Kidney (tissue), 14 donors: Measurements from ENCODE around the gene LMNB1. TPM values are rescaled to one million over a fixed set of nuclear protein-coding genes. Genes with fewer than 3 reads are reported as not detected.

ENCODE experiments used
- DNase-seq, 5 donors: peaks; one replicate each; pipeline ENCODE4 v3.0.0-alpha.2; 2013 to 2020
- FAIRE-seq: peaks from 2 replicates; lab custom pipeline; 2012; peaks lifted over from hg19 to GRCh38; lab: Jason Lieb, UNC
- H3K27ac ChIP-seq, 2 donors: one replicate each; pipeline ENCODE4 v1.7.0; 2013; ENCODE audit warnings: low read depth in 2 of 2, low read length in 2 of 2, inconsistent platforms in 1 of 2
- H3K27me3 ChIP-seq: one replicate; pipeline ENCODE4 v1.7.1; 2013; ENCODE audit warnings: low read length, inconsistent platforms; ENCODE audit not compliant: control insufficient read depth, insufficient read depth
- H3K36me3 ChIP-seq, 3 donors: one replicate each; pipeline versions ENCODE4 v1.7.0 to v1.7.1; 2013; ENCODE audit warnings: low read length in 3 of 3, control low read depth in 1 of 3, inconsistent platforms in 1 of 3; ENCODE audit not compliant: insufficient read depth in 3 of 3, control insufficient read depth in 2 of 3
- H3K4me1 ChIP-seq, 3 donors: one replicate each; pipeline versions ENCODE4 v1.7.0 to v1.7.1; 2013; ENCODE audit warnings: low read length in 3 of 3, inconsistent platforms in 1 of 3, low read depth in 1 of 3; ENCODE audit not compliant: control insufficient read depth in 2 of 3, insufficient read depth in 2 of 3
- H3K4me3 ChIP-seq, 3 donors: one replicate each; pipeline versions ENCODE4 v1.7.0 to v1.8.1; 2013; ENCODE audit warnings: low read length in 3 of 3, control low read depth in 1 of 3, inconsistent platforms in 1 of 3
- H3K9ac ChIP-seq, 3 donors: one replicate each; pipeline versions ENCODE4 v1.7.0 to v1.7.1; 2013; ENCODE audit warnings: low read length in 3 of 3, control low read depth in 1 of 3, inconsistent platforms in 1 of 3
- H3K9me3 ChIP-seq, 3 donors: one replicate each; pipeline versions ENCODE4 v1.7.0 to v1.7.1; 2013; ENCODE audit warnings: low read length in 3 of 3, control low read depth in 1 of 3, inconsistent platforms in 1 of 3; ENCODE audit not compliant: control insufficient read depth in 2 of 3, insufficient read depth in 1 of 3
- intact Hi-C: fragments of 100-400 bp; cut with DNase I; formaldehyde crosslinking; loops from one replicate; pipeline ENCODE4 v1.11.1; 2022
- polyA plus RNA-seq: library from polyadenylated mRNA; stranded (reverse); fragments of 350-450 nt; fragmentation: Illumina TruSeq; extraction: RNeasy Lipid Tissue Mini Kit (QIAGEN cat#74804); gene quantifications from one replicate; pipeline ENCODE4 v1.2.3, GENCODE V29; 2014; ENCODE audit warnings: low read depth, low replicate concordance; ENCODE audit not compliant: insufficient read depth
- total RNA-seq: library from RNA; stranded (reverse); fragmentation: NEBNext Ultra II Directional; extraction: Animal tissue kit (Norgen Biotek cat#: 25700); gene quantifications from one replicate; pipeline ENCODE4 v1.2.1, GENCODE V29; 2021
- TF ChIP-seq, protein P1 (sequence below): IDR thresholded peaks from 3 replicates; pipeline ENCODE4 v1.5.1; 2012; ENCODE audit warnings: mild to moderate bottlenecking, moderate library complexity, borderline replicate concordance; ENCODE audit not compliant: insufficient read depth; ENCODE audit errors: extremely low read depth
- donor health status: control.
- donor health status: control.
- donor health status: control.
- donor health status: control.
- donor health status: control.
- donor health status: DM: yes; HTN: yes; CAD: no.
- donor health status: Normal renal cell carcinoma (clear cell type).

Gene LMNB1
- total and polyA plus RNA-seq, 2 donors from 2014 or later, result 1.7 to 10.3 TPM

DNA sequence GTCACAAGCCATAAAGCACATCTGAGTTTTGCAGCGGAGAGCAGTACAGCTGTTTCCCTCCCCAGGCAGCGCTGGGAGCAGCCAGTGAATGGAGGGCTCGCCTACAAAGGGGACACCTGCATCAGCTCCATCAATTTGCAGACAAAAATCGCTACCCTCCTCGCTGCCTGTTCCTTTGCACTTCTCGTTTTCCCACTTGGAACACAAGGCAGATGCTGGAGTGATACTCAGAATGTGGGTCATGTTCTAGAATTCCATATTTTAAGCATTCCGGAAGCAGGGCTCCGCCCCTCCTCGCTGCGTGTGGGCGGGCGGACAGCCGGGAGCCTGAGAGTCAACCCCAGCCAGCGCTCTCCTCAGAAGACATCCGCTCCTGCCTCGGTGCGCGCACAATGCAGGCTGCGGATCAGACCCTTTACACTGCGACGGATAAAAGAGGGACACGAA is 92.1 kb downstream of the LMNB1 start:
- Histone ChIP-seq H3K9ac (no peak overlapping the region), H3K9me3 (no peaks in the 10 kb centered on the region), H3K4me3 (peak overlapping the region; percentile 19 to 41 (median 37)), H3K27me3 (no peaks in the 10 kb centered on the region), H3K27ac (no peak overlapping the region), H3K36me3 (no peaks in the 10 kb centered on the region), H3K4me1 (peaks cover 0 to 6% (median 0%) of the 10 kb centered on the region in 3 donors)
- peak in 3 of 5 donors; percentile 76 to 90 (median 89) for DNase-seq
- FAIRE-seq, result no peak
- intact Hi-C loops, result no loop called here
- TF ChIP-seq, protein P1, sequence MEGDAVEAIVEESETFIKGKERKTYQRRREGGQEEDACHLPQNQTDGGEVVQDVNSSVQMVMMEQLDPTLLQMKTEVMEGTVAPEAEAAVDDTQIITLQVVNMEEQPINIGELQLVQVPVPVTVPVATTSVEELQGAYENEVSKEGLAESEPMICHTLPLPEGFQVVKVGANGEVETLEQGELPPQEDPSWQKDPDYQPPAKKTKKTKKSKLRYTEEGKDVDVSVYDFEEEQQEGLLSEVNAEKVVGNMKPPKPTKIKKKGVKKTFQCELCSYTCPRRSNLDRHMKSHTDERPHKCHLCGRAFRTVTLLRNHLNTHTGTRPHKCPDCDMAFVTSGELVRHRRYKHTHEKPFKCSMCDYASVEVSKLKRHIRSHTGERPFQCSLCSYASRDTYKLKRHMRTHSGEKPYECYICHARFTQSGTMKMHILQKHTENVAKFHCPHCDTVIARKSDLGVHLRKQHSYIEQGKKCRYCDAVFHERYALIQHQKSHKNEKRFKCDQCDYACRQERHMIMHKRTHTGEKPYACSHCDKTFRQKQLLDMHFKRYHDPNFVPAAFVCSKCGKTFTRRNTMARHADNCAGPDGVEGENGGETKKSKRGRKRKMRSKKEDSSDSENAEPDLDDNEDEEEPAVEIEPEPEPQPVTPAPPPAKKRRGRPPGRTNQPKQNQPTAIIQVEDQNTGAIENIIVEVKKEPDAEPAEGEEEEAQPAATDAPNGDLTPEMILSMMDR, result no peak

DNA sequence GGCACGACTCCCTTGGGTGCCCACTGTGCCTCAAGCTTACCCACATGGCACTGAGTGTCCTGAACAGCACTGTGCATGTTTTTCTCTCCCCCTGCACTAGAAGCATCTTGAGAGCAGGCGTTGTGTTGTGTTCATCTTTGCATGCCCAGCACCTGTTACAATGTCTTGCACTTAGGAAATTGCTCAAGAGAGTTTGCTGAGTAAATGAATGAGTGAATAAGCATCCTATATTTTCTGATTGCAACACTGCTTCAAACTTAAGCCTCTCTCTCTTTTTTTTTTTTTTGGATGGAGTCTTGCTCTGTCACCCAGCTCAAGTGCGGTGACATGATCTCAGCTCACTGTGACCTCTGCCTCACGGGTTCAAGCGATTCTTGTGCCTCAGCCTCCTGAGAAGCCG is 94.5 kb downstream of the LMNB1 start:
- no peak overlapping the region for H3K27ac ChIP-seq
- H3K27me3 ChIP-seq, result no peaks in the 10 kb centered on the region
- no peak overlapping the region for H3K9ac ChIP-seq
- no peak overlapping the region for H3K4me3 ChIP-seq
- H3K9me3 ChIP-seq, result no peaks in the 10 kb centered on the region
- H3K36me3 ChIP-seq, result no peaks in the 10 kb centered on the region
- H3K4me1 ChIP-seq, result peaks cover 0 to 6% (median 0%) of the 10 kb centered on the region in 3 donors
- TF ChIP-seq, protein P1, result no peak
- FAIRE-seq (no peak), DNase-seq (no peak)
- intact Hi-C loops, result no loop called here

- no peak overlapping the region for H3K4me3 ChIP-seq
- peaks cover 0 to 6% (median 0%) of the 10 kb centered on the region in 3 donors for H3K4me1 ChIP-seq
- no peaks in the 10 kb centered on the region for H3K27me3 ChIP-seq
- no peak overlapping the region for H3K27ac ChIP-seq
- no peaks in the 10 kb centered on the region for H3K9me3 ChIP-seq
- no peaks in the 10 kb centered on the region for H3K36me3 ChIP-seq
- intact Hi-C loops, result no loop called here
- DNase-seq (no peak), FAIRE-seq (no peak)
- no peak overlapping the region for H3K9ac ChIP-seq
- TF ChIP-seq, protein P1, result no peak
Observed at GRCh38 chr5:126872561-126873354, 95.8 kb downstream of the LMNB1 start.
